Panc1 (cell line): Measurements from ENCODE around the gene FAM240A. TPM values are rescaled to one million over a fixed set of nuclear protein-coding genes. Genes with fewer than 3 reads are reported as not detected.

Experiments
- ATAC-seq: fragments of 200-7000 bp; cut with Tn5 transposase; 2 replicates; pipeline ENCODE4 v1.9.1; 2020; ENCODE audit warnings: mild to moderate bottlenecking, moderate library complexity
- BruUV-seq: library from RNA; stranded (reverse); fragments of 400-500 nt; replicated peaks from 2 replicates; lab custom pipeline; 2021; lab: Mats Ljungman, UMichigan
- CTCF ChIA-PET: fragments of 300-600 bp; sonication (Branson Sonifier 250); formaldehyde crosslinking; loops from one replicate; lab custom pipeline; 2022; ENCODE audit warnings: antibody characterized with exemption; lab: Charles Lee
- POLR2A ChIA-PET: fragments of 300-600 bp; sonication (Branson Sonifier 250); formaldehyde crosslinking; loops from one replicate; lab custom pipeline; 2022; ENCODE audit warnings: antibody characterized with exemption; lab: Charles Lee
- DNase-seq: peaks from one replicate; pipeline ENCODE4 v3.0.0-alpha.2; 2010; ENCODE audit warnings: low read depth, low spot score
- H3K27ac ChIP-seq: 2 replicates; pipeline ENCODE4 v1.5.1; 2011; ENCODE audit warnings: mild to moderate bottlenecking, low read length, inconsistent platforms
- H3K27me3 ChIP-seq: fragments of 200-500 bp; sonication (Bioruptor generic); 2 replicates; pipeline ENCODE4 v1.6.0; 2014; ENCODE audit warnings: low read length, inconsistent platforms; ENCODE audit not compliant: control insufficient read depth, insufficient read depth
- H3K36me3 ChIP-seq: fragments of 200-500 bp; sonication (Bioruptor generic); 2 replicates; pipeline ENCODE4 v1.5.1; 2014; ENCODE audit warnings: inconsistent platforms, mild to moderate bottlenecking, low read length, moderate library complexity; ENCODE audit not compliant: control insufficient read depth, insufficient read depth
- H3K4me1 ChIP-seq: 2 replicates; pipeline ENCODE4 v1.5.1; 2011; ENCODE audit warnings: inconsistent platforms, mild to moderate bottlenecking, low read length, moderate library complexity; ENCODE audit not compliant: control insufficient read depth, insufficient read depth
- H3K4me3 ChIP-seq, 2 experiments: 2 replicates each; pipeline ENCODE4 v1.5.1; 2011 to 2012; ENCODE audit warnings: low read depth in 2 of 2, low read length in 2 of 2, mild to moderate bottlenecking in 2 of 2, inconsistent platforms in 1 of 2, moderate library complexity in 1 of 2
- H3K9me3 ChIP-seq: fragments of 200-500 bp; sonication (Bioruptor generic); 2 replicates; pipeline ENCODE4 v1.5.1; 2014; ENCODE audit warnings: low read depth, mild to moderate bottlenecking, inconsistent platforms, low read length, moderate library complexity; ENCODE audit not compliant: control insufficient read depth, insufficient read depth
- CTCF ChIP-seq: fragments of 450-650 bp; IDR thresholded peaks from 2 replicates; pipeline ENCODE4 v1.5.1; 2017; ENCODE audit warnings: mild to moderate bottlenecking
- POLR2AphosphoS5 ChIP-seq: IDR thresholded peaks from 2 replicates; pipeline ENCODE4 v1.6.1; 2012; ENCODE audit warnings: mild to moderate bottlenecking, low read depth, low read length, moderate library complexity
- REST ChIP-seq, 2 experiments: IDR thresholded peaks; 2 replicates each; pipeline ENCODE4 v1.6.1; 2011 to 2012; ENCODE audit warnings: low read depth in 2 of 2, control low read depth in 1 of 2, low read length in 1 of 2, mild to moderate bottlenecking in 1 of 2, moderate library complexity in 1 of 2; ENCODE audit not compliant: insufficient read depth in 1 of 2
- SIN3A ChIP-seq: IDR thresholded peaks from 2 replicates; pipeline ENCODE4 v1.6.1; 2012; ENCODE audit warnings: low read depth, mild to moderate bottlenecking, low read length, moderate library complexity, borderline replicate concordance; ENCODE audit not compliant: insufficient read depth
- TCF7L2 ChIP-seq: IDR thresholded peaks from 2 replicates; pipeline ENCODE4 v1.6.1; 2011; ENCODE audit warnings: mild to moderate bottlenecking, low read depth, low read length, inconsistent platforms
- in situ Hi-C: cut with HindIII; loops from 2 replicates; pipeline ENCODE4 v1.10.0; 2016; ENCODE audit warnings: low sequenced_read_pairs, low pct_unique_long_range_greater_than_20kb
- intact Hi-C: fragments of 100-400 bp; cut with micrococcal nuclease; formaldehyde crosslinking; loops from one replicate; pipeline ENCODE4 v1.10.0; 2022; ENCODE audit not compliant: unreplicated experiment
- total RNA-seq: library from RNA; stranded (reverse); gene quantifications from one replicate; pipeline ENCODE4 v1.2.1, GENCODE V29; 2021; ENCODE audit not compliant: unreplicated experiment

The FAM240A gene
- total RNA-seq, 1 experiment from 2014 or later = not detected

GRCh38 chr3:46629551-46630517, 17.5 kb downstream of the FAM240A start:
- Histone ChIP-seq H3K9me3 (no peaks in the 10 kb centered on the region), H3K27me3 (0 out of 2 replicates have a peak, but pooled peaks cover 2% of the 10 kb centered on the region), H3K27ac (no peak overlapping the region), H3K4me3 (peak overlapping the region in 1 of 2 experiments; percentile 37; a peak in 2 of 4 replicates), H3K4me1 (no peaks in the 10 kb centered on the region), H3K36me3 (no peaks in the 10 kb centered on the region)
- ATAC-seq (peak; percentile 97), DNase-seq (peak; percentile 32)
- in situ Hi-C loops (no loop called here), intact Hi-C loops (loop anchor here (5.0 kb wide), 1 partner anchor 143 kb away; no protein-coding TSS in a partner anchor)
- peak; percentile 95 for TF ChIP-seq CTCF
- TF ChIP-seq REST (IDR thresholded peaks at IDR 0.05; ENCODE audit: insufficient read depth in 1 of 2, low read depth in 2 of 2, low read length in 1 of 2) = no peak
- TF ChIP-seq POLR2AphosphoS5 = no peak
- TF ChIP-seq TCF7L2 = no peak
- CTCF ChIA-PET = interaction anchor here (0.6 to 2.3 kb wide), 5 partner anchors 10 to 141 kb away, joined by 3 to 26 read pairs (median 5); partner anchors contain the start of gene ALS2CL
- BruUV-seq = no TSS peak
- POLR2A ChIA-PET = interaction anchor here (0.6 kb wide), 1 partner anchor 136 kb away, joined by 3 read pairs; no protein-coding TSS in a partner anchor

GRCh38 chr3:46632792-46633191, 20.5 kb downstream of the FAM240A start:
- Histone ChIP-seq H3K27me3 (no peaks in the 10 kb centered on the region), H3K4me3 (no peak overlapping the region), H3K4me1 (no peaks in the 10 kb centered on the region), H3K9me3 (no peaks in the 10 kb centered on the region), H3K36me3 (no peaks in the 10 kb centered on the region), H3K27ac (no peak overlapping the region)
- ChIA-PET POLR2A (no interaction called here), CTCF (no interaction called here)
- in situ Hi-C loops = no loop called here
- ATAC-seq (no peak), DNase-seq (no peak)
- TF ChIP-seq SIN3A (no peak), REST (IDR thresholded peaks at IDR 0.05; ENCODE audit: insufficient read depth in 1 of 2, low read depth in 2 of 2, low read length in 1 of 2) (no peak), POLR2AphosphoS5 (no peak), TCF7L2 (no peak), CTCF (no peak)
- intact Hi-C loops = loop anchor here (5.0 kb wide), 1 partner anchor 145 kb away; no protein-coding TSS in a partner anchor
- BruUV-seq = no TSS peak
